ENCODE data around the gene PCYT1B. TPM values are rescaled to one million over a fixed set of nuclear protein-coding genes. Genes with fewer than 3 reads are reported as not detected.

Gene PCYT1B
- total RNA-seq, 1 donor: 0.27 TPM

DNA sequence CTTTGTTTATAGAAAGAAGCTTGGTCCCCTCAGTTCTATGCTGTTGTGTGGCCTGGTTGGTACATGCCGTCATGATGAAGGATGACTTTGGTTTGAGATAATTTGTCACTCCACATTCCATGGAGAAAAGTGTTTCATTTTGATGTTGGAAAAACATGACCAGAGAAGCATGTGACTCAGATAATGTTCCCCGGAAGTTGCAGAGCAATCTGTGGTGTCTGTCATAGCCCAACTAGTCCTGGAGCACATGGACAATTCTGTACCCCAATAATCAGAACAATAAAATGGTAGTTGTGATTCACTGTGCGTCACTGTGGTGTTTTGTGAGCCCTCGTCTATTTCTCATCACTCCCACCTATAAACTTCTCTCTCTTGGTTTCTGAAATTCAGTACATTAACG is 97.0 kb downstream of the PCYT1B start:
- TF ChIP-seq, protein P1, sequence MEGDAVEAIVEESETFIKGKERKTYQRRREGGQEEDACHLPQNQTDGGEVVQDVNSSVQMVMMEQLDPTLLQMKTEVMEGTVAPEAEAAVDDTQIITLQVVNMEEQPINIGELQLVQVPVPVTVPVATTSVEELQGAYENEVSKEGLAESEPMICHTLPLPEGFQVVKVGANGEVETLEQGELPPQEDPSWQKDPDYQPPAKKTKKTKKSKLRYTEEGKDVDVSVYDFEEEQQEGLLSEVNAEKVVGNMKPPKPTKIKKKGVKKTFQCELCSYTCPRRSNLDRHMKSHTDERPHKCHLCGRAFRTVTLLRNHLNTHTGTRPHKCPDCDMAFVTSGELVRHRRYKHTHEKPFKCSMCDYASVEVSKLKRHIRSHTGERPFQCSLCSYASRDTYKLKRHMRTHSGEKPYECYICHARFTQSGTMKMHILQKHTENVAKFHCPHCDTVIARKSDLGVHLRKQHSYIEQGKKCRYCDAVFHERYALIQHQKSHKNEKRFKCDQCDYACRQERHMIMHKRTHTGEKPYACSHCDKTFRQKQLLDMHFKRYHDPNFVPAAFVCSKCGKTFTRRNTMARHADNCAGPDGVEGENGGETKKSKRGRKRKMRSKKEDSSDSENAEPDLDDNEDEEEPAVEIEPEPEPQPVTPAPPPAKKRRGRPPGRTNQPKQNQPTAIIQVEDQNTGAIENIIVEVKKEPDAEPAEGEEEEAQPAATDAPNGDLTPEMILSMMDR (IDR thresholded peaks at IDR 0.05; ENCODE audit: insufficient read depth, low read length): no peak
- DNase-seq (ENCODE audit: low read depth): no peak
- H3K4me3 ChIP-seq (ENCODE audit: low read depth, low read length): no peak overlapping the region

DNA sequence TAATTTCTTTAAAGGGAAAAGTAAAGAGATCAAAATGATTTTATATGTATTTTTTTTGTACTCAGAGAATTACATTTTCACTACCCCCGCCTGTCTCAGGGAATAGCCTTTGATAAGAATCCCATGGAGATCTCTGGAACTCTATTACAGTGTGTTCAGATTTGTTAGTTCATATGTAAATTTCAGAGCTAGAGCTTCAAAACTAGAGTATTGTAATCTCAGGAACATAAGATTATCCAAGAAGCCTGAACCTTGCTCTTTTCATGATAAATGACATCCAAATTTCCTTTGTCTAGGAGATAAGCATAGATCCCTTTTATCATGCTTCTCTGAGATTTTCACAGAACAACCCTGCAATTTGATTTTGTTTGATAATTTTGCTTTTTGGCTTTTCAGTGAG is 99.2 kb downstream of the PCYT1B start:
- H3K4me3 ChIP-seq (ENCODE audit: low read depth, low read length): no peak overlapping the region
- DNase-seq (ENCODE audit: low read depth): no peak
- TF ChIP-seq, protein P1 (IDR thresholded peaks at IDR 0.05; ENCODE audit: insufficient read depth, low read length): no peak

DNA sequence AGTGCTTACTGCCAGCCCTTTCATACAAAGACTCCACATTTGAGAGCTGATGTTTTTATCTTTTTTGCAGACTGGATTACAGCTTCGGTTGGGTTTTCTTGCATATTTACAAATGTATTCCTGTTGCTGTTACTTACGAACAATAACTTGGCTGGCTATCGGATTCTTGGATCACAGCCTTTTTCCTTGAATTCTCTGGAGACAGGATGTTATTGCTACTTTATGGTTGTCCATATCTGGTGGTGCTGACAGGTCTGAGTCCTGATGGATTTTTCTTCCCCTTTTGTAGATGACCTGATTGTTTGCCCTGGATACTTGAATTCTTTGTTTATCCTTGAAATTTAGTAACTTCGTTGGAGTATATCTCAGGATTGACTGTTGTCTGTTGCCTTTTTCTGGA is 104.4 kb downstream of the PCYT1B start:
- TF ChIP-seq, protein P1 (IDR thresholded peaks at IDR 0.05; ENCODE audit: insufficient read depth, low read length): no peak
- DNase-seq (ENCODE audit: low read depth): peak; percentile 3
- no peak overlapping the region for H3K4me3 ChIP-seq (ENCODE audit: low read depth, low read length)

DNA sequence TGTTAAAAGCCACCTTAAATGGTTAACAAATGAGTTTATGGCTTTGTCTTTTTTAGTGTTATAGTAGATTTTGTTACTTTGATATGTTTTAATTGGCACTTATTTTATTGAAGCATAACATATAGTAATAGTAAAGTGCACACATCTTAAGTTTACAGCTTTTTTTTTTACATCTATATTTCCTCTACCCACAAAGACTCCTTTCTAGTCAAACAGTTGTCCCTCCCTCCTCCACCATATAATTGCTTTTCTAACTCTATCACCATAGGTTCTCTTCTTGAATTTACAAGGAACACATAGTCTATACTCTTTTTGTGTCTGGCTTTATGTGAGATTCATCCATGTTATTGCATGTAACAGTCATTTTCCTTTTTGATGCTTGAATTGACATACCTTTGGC is 110.6 kb downstream of the PCYT1B start:
- TF ChIP-seq, protein P1 (IDR thresholded peaks at IDR 0.05; ENCODE audit: insufficient read depth, low read length): no peak
- H3K4me3 ChIP-seq (ENCODE audit: low read depth, low read length): no peak overlapping the region
- no peak for DNase-seq (ENCODE audit: low read depth)

DNA sequence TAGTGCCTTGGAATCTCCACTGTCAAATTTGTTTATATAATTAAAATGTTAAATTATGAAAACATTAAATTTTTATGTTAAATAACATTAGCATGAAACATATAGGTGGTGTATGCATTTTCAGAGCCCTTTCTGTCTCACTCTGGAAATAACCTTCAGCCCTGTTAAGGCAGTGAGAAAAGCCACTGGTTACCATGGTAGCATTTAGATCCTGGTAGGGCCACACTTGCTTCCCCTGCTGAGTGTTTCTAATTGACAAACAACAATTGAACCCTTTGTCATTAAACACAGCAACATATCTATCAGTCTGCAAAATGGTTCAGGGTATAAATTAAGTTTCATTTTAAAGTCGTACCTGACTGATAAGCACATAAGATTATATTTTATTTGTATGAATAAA is 118.5 kb downstream of the PCYT1B start:
- TF ChIP-seq, protein P1 (IDR thresholded peaks at IDR 0.05; ENCODE audit: insufficient read depth, low read length): no peak
- no peak for DNase-seq (ENCODE audit: low read depth)
- H3K4me3 ChIP-seq (ENCODE audit: low read depth, low read length): no peak overlapping the region

DNA sequence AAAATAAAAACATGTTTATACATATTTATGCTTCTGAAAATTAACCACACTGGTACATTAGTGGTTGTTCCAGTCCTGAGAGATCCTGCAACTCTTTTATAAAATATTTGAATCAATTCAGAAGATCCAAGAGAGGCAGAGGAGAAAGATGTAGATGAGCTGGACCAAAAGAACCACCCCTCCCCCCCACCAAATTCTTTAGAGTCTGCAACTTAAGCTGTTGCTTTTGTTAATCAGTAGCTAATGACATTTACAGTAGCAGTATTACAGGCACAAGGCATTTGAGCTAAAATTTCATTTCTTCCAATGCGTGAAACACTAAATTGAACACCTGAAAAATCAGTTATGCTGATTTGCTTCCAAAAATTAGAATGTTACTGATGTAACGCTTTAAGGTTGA is 120.5 kb downstream of the PCYT1B start:
- no peak overlapping the region for H3K4me3 ChIP-seq (ENCODE audit: low read depth, low read length)
- TF ChIP-seq, protein P1 (IDR thresholded peaks at IDR 0.05; ENCODE audit: insufficient read depth, low read length): no peak
- DNase-seq (ENCODE audit: low read depth): no peak

DNA sequence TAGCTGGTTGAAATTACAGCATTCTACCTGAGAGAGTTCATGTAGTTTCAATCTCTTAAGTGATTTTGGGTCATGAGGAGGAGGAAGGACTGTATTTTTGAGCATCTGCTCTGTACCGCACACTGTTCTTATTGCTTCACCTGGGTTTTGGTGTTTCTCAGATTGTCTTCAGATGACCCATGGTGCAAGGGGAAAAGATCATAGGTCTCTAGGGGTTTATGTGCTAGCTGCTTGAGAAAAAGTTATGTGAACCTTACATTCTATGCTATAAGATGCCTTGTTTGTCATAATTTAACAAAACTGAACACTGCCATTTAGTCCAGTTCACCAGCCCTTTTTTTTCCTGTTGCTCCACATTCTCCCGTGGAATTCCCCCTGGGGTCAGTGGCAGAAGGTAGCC is 121.7 kb downstream of the PCYT1B start:
- TF ChIP-seq, protein P1 (IDR thresholded peaks at IDR 0.05; ENCODE audit: insufficient read depth, low read length): no peak
- H3K4me3 ChIP-seq (ENCODE audit: low read depth, low read length): no peak overlapping the region
- no peak for DNase-seq (ENCODE audit: low read depth)

Data from fibroblast of the aortic adventitia (primary cell).